HepG2 (cell line): ENCODE data around the gene HS3ST3B1. TPM values are rescaled to one million over a fixed set of nuclear protein-coding genes. Genes with fewer than 3 reads are reported as not detected.

Experiments used
- BHLHE40 ChIP-seq: IDR thresholded peaks from 2 replicates; pipeline ENCODE4 v1.6.1; 2011; ENCODE audit warnings: low read length, improper control_type of control experiment
- BRD4 ChIP-seq: sonication (generic); formaldehyde crosslinking; IDR thresholded peaks from 2 replicates; pipeline ENCODE4 v1.4.0; 2020; ENCODE audit warnings: missing genetic modification reagents
- ELF1 ChIP-seq: sonication (generic); formaldehyde crosslinking; IDR thresholded peaks from 2 replicates; pipeline ENCODE4 v1.4.0; 2020; ENCODE audit warnings: missing genetic modification reagents
- ERF ChIP-seq: IDR thresholded peaks from 2 replicates; pipeline ENCODE4 v1.6.1; 2018; ENCODE audit warnings: missing biosample characterization, missing genetic modification reagents
- FOSL2 ChIP-seq: sonication (generic); formaldehyde crosslinking; IDR thresholded peaks from 2 replicates; pipeline ENCODE4 v1.4.0; 2020; ENCODE audit warnings: missing genetic modification reagents
- FOXJ3 ChIP-seq: sonication (generic); formaldehyde crosslinking; IDR thresholded peaks from 2 replicates; pipeline ENCODE4 v1.4.0; 2020; ENCODE audit warnings: missing genetic modification reagents, mild to moderate bottlenecking, borderline replicate concordance
- GATAD2A ChIP-seq: IDR thresholded peaks from 2 replicates; pipeline ENCODE4 v1.6.1; 2016
- HDAC1 ChIP-seq: sonication (generic); formaldehyde crosslinking; IDR thresholded peaks from 2 replicates; pipeline ENCODE4 v1.5.1; 2020; ENCODE audit warnings: mild to moderate bottlenecking, missing genetic modification reagents
- HES4 ChIP-seq: sonication (generic); formaldehyde crosslinking; IDR thresholded peaks from 2 replicates; pipeline ENCODE4 v1.9.0; 2021; ENCODE audit warnings: mild to moderate bottlenecking, missing genetic modification reagents, borderline replicate concordance
- KDM5B ChIP-seq: sonication (generic); formaldehyde crosslinking; IDR thresholded peaks from 2 replicates; pipeline ENCODE4 v1.4.0; 2020; ENCODE audit warnings: missing genetic modification reagents, mild to moderate bottlenecking, borderline replicate concordance
- NFIB ChIP-seq: sonication (generic); formaldehyde crosslinking; IDR thresholded peaks from 2 replicates; pipeline ENCODE4 v1.9.0; 2021; ENCODE audit warnings: missing genetic modification reagents, mild to moderate bottlenecking, borderline replicate concordance
- NFIC ChIP-seq: IDR thresholded peaks from 2 replicates; pipeline ENCODE4 v1.6.1; 2012; ENCODE audit warnings: mild to moderate bottlenecking, low read length, inconsistent platforms
- NR2F6 ChIP-seq, 2 experiments: IDR thresholded peaks; 2 replicates each; pipeline ENCODE4 v1.6.1; 2016; ENCODE audit warnings: antibody characterized with exemption in 1 of 2, mild to moderate bottlenecking in 1 of 2
- POLR2G ChIP-seq: fragments of 200-400 bp; formaldehyde crosslinking; IDR thresholded peaks from 2 replicates; pipeline ENCODE4 v1.6.1; 2018; ENCODE audit warnings: mild to moderate bottlenecking, low read depth, low read length, moderate library complexity
- REXO4 ChIP-seq: sonication (generic); formaldehyde crosslinking; IDR thresholded peaks from 2 replicates; pipeline ENCODE4 v1.8.0; 2022; ENCODE audit warnings: missing genetic modification reagents, mild to moderate bottlenecking, borderline replicate concordance
- SIX1 ChIP-seq: sonication (generic); formaldehyde crosslinking; IDR thresholded peaks from 2 replicates; pipeline ENCODE4 v1.4.0; 2020; ENCODE audit warnings: missing genetic modification reagents, borderline replicate concordance
- SNAI1 ChIP-seq: sonication (generic); formaldehyde crosslinking; IDR thresholded peaks from 2 replicates; pipeline ENCODE4 v1.5.0; 2020; ENCODE audit warnings: mild to moderate bottlenecking, missing genetic modification reagents, borderline replicate concordance
- TFDP2 ChIP-seq: sonication (generic); formaldehyde crosslinking; IDR thresholded peaks from 2 replicates; pipeline ENCODE4 v1.4.0; 2020; ENCODE audit warnings: missing genetic modification reagents
- TIGD3 ChIP-seq: sonication (generic); formaldehyde crosslinking; IDR thresholded peaks from 2 replicates; pipeline ENCODE4 v1.5.1; 2020; ENCODE audit warnings: mild to moderate bottlenecking, missing genetic modification reagents, borderline replicate concordance
- ZBTB7B ChIP-seq: sonication (generic); formaldehyde crosslinking; IDR thresholded peaks from 2 replicates; pipeline ENCODE4 v1.4.0; 2020; ENCODE audit warnings: missing genetic modification reagents
- ZFP91 ChIP-seq: sonication (generic); formaldehyde crosslinking; IDR thresholded peaks from 2 replicates; pipeline ENCODE4 v1.9.0; 2022; ENCODE audit warnings: missing genetic modification reagents, mild to moderate bottlenecking, borderline replicate concordance
- ZIK1 ChIP-seq: sonication (generic); formaldehyde crosslinking; IDR thresholded peaks from 2 replicates; pipeline ENCODE4 v1.5.0; 2020; ENCODE audit warnings: mild to moderate bottlenecking, low read depth, missing genetic modification reagents, borderline replicate concordance
- ZKSCAN5 ChIP-seq: sonication (generic); formaldehyde crosslinking; IDR thresholded peaks from 2 replicates; pipeline ENCODE4 v1.5.1; 2020; ENCODE audit warnings: mild to moderate bottlenecking, missing genetic modification reagents
- ZNF234 ChIP-seq: sonication (generic); formaldehyde crosslinking; conservative IDR thresholded peaks from 2 replicates; pipeline ENCODE4 v1.5.1; 2020; ENCODE audit warnings: mild to moderate bottlenecking, missing genetic modification reagents
- ZNF362 ChIP-seq: sonication (generic); formaldehyde crosslinking; IDR thresholded peaks from 2 replicates; pipeline ENCODE4 v1.4.0; 2020; ENCODE audit warnings: missing genetic modification reagents, mild to moderate bottlenecking, borderline replicate concordance
- ZNF616 ChIP-seq: sonication (generic); formaldehyde crosslinking; IDR thresholded peaks from 2 replicates; pipeline ENCODE4 v1.5.0; 2020; ENCODE audit warnings: low read depth, mild to moderate bottlenecking, missing genetic modification reagents
- ZSCAN12 ChIP-seq: sonication (generic); formaldehyde crosslinking; IDR thresholded peaks from 2 replicates; pipeline ENCODE4 v1.9.0; 2021; ENCODE audit warnings: mild to moderate bottlenecking, missing genetic modification reagents
- polyA plus RNA-seq, 8 experiments: library from polyadenylated mRNA; depleted of rRNA in 3 of 8; stranded (reverse) in 7 of 8; unstranded in 1 of 8; fragments of >200 nt; fragmentation: Illumina TruSeq in 4 of 8; extraction: Trizol in 4 of 8; gene quantifications; 2 replicates each; pipeline versions ENCODE4 v1.2.1 to v1.2.3, GENCODE V29; 2011 to 2016; ENCODE audit warnings: low read depth in 4 of 8, missing spikeins in 1 of 8, mixed read lengths in 1 of 8; ENCODE audit not compliant: insufficient read depth in 1 of 8
- total RNA-seq, 5 experiments: library from RNA; depleted of rRNA; stranded (reverse); fragments of >200 nt; fragmentation: Illumina TruSeq; extraction: Trizol; gene quantifications; 2 replicates each; pipeline ENCODE4 v1.2.3, GENCODE V29; 2016; ENCODE audit warnings: low read depth in 1 of 5

HS3ST3B1 gene
- total and polyA plus RNA-seq, 2 of the 13 experiments (the other 11 are each of a cell fraction or from before 2014, with no cell fraction given) = 15.7 to 39.5 TPM

- TF ChIP-seq ZFP91 (CRISPR knock-in tag) (no peak), KDM5B (CRISPR knock-in tag) (no peak), SIX1 (no peak), ZIK1 (CRISPR knock-in tag) (no peak), NFIC (0 out of 2 replicates have a peak, but pooled peaks have one; percentile 47), ZKSCAN5 (CRISPR knock-in tag) (no peak), ZNF362 (CRISPR knock-in tag) (0 out of 2 replicates have a peak, but pooled peaks have one; percentile 25), ELF1 (CRISPR knock-in tag) (no peak), ZBTB7B (CRISPR knock-in tag) (peak; percentile 40; the same call in 1 of the 2 replicates), ZNF616 (CRISPR knock-in tag) (no peak), TFDP2 (CRISPR knock-in tag) (no peak), GATAD2A (CRISPR knock-in tag) (peak; percentile 36), ERF (CRISPR knock-in tag) (no peak), POLR2G (no peak), FOXJ3 (CRISPR knock-in tag) (0 out of 2 replicates have a peak, but pooled peaks have one; percentile 19), NFIB (no peak), SNAI1 (CRISPR knock-in tag) (no peak), HDAC1 (CRISPR knock-in tag) (peak; percentile 56), REXO4 (CRISPR knock-in tag) (no peak), FOSL2 (peak; percentile 31; the same call in 1 of the 2 replicates), BRD4 (CRISPR knock-in tag) (no peak), TIGD3 (CRISPR knock-in tag) (no peak), NR2F6 (IDR thresholded peaks at IDR 0.05) (0 out of 2 replicates have a peak, but pooled peaks have one; percentile 7), NR2F6 (CRISPR knock-in tag; IDR thresholded peaks at IDR 0.05) (no peak; the same call in 1 of the 2 replicates), ZSCAN12 (no peak), BHLHE40 (no peak), ZNF234 (no peak), HES4 (CRISPR knock-in tag) (no peak)
These were observed 61.1 kb downstream of the HS3ST3B1 start (continued) for GRCh38 chr17:14361945-14362508.
